Immature natural killer cell (primary cell): Measurements from ENCODE around the gene TAS1R1. TPM values are rescaled to one million over a fixed set of nuclear protein-coding genes. Genes with fewer than 3 reads are reported as not detected.

Source experiments
- DNase-seq, 3 donors: peaks; one replicate each; pipeline ENCODE4 v3.0.0; 2022; ENCODE audit warnings: mixed read lengths in 1 of 3
- H3K27ac Mint-ChIP-seq, 6 donors: one replicate each; pipeline ENCODE4 v1.8.0; 2020; ENCODE audit warnings: mixed read lengths in 6 of 6, mild to moderate bottlenecking in 5 of 6, inconsistent platforms in 4 of 6, moderate library complexity in 3 of 6
- H3K27me3 Mint-ChIP-seq, 3 donors: one replicate each; pipeline ENCODE4 v1.8.0; 2020 to 2021; ENCODE audit warnings: low read depth in 3 of 3, mild to moderate bottlenecking in 3 of 3, mixed read lengths in 3 of 3, moderate library complexity in 3 of 3, inconsistent platforms in 1 of 3
- H3K36me3 Mint-ChIP-seq, 3 donors: one replicate each; pipeline ENCODE4 v1.8.0; 2020; ENCODE audit warnings: mixed read lengths in 3 of 3, inconsistent platforms in 2 of 3, mild to moderate bottlenecking in 2 of 3
- H3K4me1 Mint-ChIP-seq, 2 donors: one replicate each; pipeline ENCODE4 v1.8.0; 2020; ENCODE audit warnings: inconsistent platforms in 2 of 2, mild to moderate bottlenecking in 2 of 2, mixed read lengths in 2 of 2, moderate library complexity in 1 of 2
- H3K4me3 Mint-ChIP-seq, 5 donors: one replicate each; pipeline ENCODE4 v1.8.0; 2020; ENCODE audit warnings: mild to moderate bottlenecking in 5 of 5, mixed read lengths in 5 of 5, inconsistent platforms in 3 of 5, moderate library complexity in 3 of 5
- H3K9me3 Mint-ChIP-seq, 6 donors: one replicate each; pipeline ENCODE4 v1.8.0; 2020; ENCODE audit warnings: mild to moderate bottlenecking in 6 of 6, mixed read lengths in 6 of 6, inconsistent platforms in 4 of 6, moderate library complexity in 3 of 6
- polyA plus RNA-seq, 3 donors: library from polyadenylated mRNA; unstranded; fragments of 300-500 nt; fragmentation: Illumina TruSeq; gene quantifications; one replicate each; pipeline ENCODE4 v1.2.3, GENCODE V29; 2021

The TAS1R1 gene
- polyA plus RNA-seq, 3 donors from 2014 or later = 0.16 TPM; not detected in 2

DNA sequence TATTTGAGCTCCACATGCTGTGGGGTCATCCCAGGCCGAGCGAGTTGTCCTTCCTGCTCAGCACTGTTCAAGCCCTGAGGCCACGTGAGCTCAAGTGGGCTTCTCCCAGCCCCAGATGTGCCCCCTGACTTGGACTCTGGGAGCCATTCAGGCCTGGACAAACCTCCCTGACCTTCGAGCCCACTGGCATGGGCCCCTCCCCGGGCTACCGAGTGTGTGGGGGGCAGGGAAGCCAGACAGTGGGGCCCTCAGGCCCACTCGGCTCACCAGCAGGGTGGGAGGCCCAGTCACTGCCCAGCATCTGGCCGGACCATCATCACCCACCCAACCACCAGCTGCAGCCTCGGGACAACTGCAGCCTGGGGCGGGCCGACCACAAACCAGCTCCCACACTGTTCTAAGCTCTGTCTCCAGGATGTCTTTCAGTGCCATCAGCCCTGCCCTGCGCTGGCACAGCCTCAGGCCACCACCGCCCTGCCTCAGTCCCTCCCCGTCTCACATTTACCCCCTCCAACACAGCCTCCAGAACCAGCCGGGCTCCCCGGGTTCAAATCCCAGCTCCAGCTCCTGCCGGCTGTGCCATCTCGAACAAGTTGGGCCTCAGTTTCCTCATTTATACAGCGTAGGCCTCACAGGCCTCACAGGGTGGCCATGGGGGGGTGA, 42.7 kb upstream of the TAS1R1 start:
- H3K27ac Mint-ChIP-seq = no peak overlapping the region
- no peaks in the 10 kb centered on the region for H3K9me3 Mint-ChIP-seq
- no peak overlapping the region for H3K4me3 Mint-ChIP-seq
- DNase-seq = no peak
- no peaks in the 10 kb centered on the region for H3K36me3 Mint-ChIP-seq
- H3K4me1 Mint-ChIP-seq = no peaks in the 10 kb centered on the region
- H3K27me3 Mint-ChIP-seq = peaks cover 0 to 1% (median 0%) of the 10 kb centered on the region in 3 donors

DNA sequence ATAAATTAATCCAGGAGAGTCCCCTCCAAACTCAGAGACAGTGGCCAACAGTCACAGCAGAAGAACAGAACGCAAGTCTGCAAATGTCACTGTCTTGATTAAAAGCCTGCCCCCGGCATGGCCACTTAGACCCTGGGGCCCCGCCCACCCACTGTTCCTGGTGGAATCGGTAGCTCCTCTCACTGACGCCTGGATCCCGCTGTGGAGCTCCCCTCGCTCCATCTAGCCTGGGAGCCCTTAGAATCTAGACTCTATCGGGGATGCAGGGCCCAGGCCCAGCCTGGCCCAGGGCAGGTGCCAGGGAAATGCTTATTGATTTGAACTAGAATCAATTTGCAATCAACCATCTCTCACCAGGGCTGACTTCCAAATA, 42.2 kb upstream of the TAS1R1 start:
- DNase-seq = no peak
- Mint-ChIP-seq H3K27me3 (peaks cover 0 to 1% (median 0%) of the 10 kb centered on the region in 3 donors), H3K4me3 (no peak overlapping the region), H3K9me3 (no peaks in the 10 kb centered on the region), H3K4me1 (no peaks in the 10 kb centered on the region), H3K27ac (no peak overlapping the region), H3K36me3 (no peaks in the 10 kb centered on the region)

DNA sequence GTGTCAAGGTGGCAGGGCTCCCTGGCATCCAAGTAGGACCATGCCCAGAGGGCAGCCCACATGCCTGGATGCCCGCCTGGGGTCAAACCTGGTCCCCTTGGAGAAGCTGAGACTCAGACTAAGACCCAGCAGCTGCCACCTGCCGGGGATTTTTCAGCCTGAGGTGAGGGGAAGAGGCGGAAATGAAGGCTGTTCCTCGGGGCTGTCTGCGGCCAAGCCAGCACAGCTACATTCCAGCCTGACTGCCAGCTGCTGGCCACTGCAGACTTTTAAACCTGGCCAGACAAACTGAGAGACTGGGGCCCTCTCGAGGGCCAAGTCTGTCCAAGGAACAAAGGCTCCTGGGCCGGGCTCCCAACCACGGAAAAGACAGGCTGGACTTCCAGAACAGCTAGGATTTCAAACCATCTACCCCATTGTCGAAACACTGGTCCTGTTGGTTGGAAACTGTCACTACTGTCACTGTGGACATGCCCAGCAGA, 41.7 kb upstream of the TAS1R1 start:
- Mint-ChIP-seq H3K27ac (no peak overlapping the region), H3K36me3 (no peaks in the 10 kb centered on the region), H3K4me1 (no peaks in the 10 kb centered on the region), H3K9me3 (no peaks in the 10 kb centered on the region), H3K4me3 (no peak overlapping the region), H3K27me3 (peaks cover 0 to 1% (median 0%) of the 10 kb centered on the region in 3 donors)
- no peak for DNase-seq

GRCh38 chr1:6515771-6516170, 39.3 kb upstream of the TAS1R1 start:
- H3K27me3 Mint-ChIP-seq = peaks cover 0 to 1% (median 0%) of the 10 kb centered on the region in 3 donors
- no peak for DNase-seq
- no peak overlapping the region for H3K4me3 Mint-ChIP-seq
- no peaks in the 10 kb centered on the region for H3K36me3 Mint-ChIP-seq
- no peaks in the 10 kb centered on the region for H3K9me3 Mint-ChIP-seq
- H3K27ac Mint-ChIP-seq = no peak overlapping the region
- H3K4me1 Mint-ChIP-seq = no peaks in the 10 kb centered on the region

- no peaks in the 10 kb centered on the region for H3K36me3 Mint-ChIP-seq
- H3K27me3 Mint-ChIP-seq = peaks cover 0 to 1% (median 0%) of the 10 kb centered on the region in 3 donors
- H3K9me3 Mint-ChIP-seq = no peaks in the 10 kb centered on the region
- no peak overlapping the region for H3K27ac Mint-ChIP-seq
- no peaks in the 10 kb centered on the region for H3K4me1 Mint-ChIP-seq
- no peak overlapping the region for H3K4me3 Mint-ChIP-seq
- DNase-seq = no peak
These were observed 37.7 kb upstream of the TAS1R1 start for GRCh38 chr1:6517435-6517851.

DNA sequence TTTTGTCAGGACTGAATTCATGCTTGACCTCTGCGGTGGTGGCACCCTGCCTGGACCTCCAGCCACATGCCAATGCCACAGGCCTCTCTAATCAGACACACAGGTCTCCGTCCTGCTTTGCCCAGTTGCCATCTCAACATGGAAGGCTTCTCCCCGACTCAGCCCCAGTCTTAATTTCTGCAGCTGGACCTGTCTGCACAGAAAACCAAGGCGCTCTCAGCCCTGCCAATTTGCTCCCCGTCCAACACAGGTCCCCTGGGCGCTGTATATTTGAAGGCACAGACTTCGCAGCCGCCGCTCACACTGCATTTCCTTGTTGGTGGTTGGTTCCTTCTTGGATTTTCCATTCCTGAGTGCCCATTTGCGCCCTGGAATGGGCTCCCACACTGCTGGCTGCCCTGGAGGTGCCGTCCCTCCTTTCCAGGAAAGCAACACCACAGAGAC, 35.6 kb upstream of the TAS1R1 start:
- DNase-seq = no peak
- peaks cover 0 to 10% (median 6%) of the 10 kb centered on the region in 3 donors for H3K36me3 Mint-ChIP-seq
- no peaks in the 10 kb centered on the region for H3K9me3 Mint-ChIP-seq
- no peak overlapping the region for H3K27ac Mint-ChIP-seq
- no peaks in the 10 kb centered on the region for H3K4me1 Mint-ChIP-seq
- H3K4me3 Mint-ChIP-seq = no peak overlapping the region
- H3K27me3 Mint-ChIP-seq = peaks cover 0 to 3% (median 1%) of the 10 kb centered on the region in 3 donors

- Mint-ChIP-seq H3K27ac (peak overlapping the region in 1 of 6 donors; percentile 71), H3K4me3 (no peak overlapping the region), H3K9me3 (no peaks in the 10 kb centered on the region), H3K27me3 (peaks cover 0 to 2% (median 1%) of the 10 kb centered on the region in 3 donors), H3K4me1 (no peaks in the 10 kb centered on the region), H3K36me3 (peaks cover 0 to 10% (median 6%) of the 10 kb centered on the region in 3 donors)
- no peak for DNase-seq
These were observed 35.0 kb upstream of the TAS1R1 start for GRCh38 chr1:6519935-6520671.

DNA sequence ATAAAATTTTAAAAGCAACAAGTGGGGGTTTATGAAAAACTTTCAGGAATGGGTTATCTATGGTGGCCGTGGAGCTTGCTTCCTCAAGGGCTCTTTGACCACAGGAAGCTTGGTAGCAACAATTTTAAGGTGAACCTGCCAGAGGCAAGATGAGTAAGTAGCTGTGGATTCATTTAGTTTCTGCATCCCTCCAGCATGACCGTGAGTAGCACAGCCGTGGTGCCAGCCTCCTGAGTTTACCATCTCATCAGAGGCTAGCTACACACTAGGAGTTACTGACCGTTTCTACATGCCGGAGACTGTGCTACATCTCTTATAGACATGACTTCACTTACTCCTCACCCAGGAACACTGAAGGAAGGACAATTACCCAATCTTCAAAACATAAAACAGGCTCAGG, 33.6 kb upstream of the TAS1R1 start:
- H3K36me3 Mint-ChIP-seq = peaks cover 5 to 24% (median 6%) of the 10 kb centered on the region in 3 donors
- H3K9me3 Mint-ChIP-seq = no peaks in the 10 kb centered on the region
- peak overlapping the region in 1 of 6 donors; percentile 49 for H3K27ac Mint-ChIP-seq
- no peak for DNase-seq
- no peak overlapping the region for H3K4me3 Mint-ChIP-seq
- no peaks in the 10 kb centered on the region for H3K4me1 Mint-ChIP-seq
- peaks cover 0 to 2% (median 1%) of the 10 kb centered on the region in 3 donors for H3K27me3 Mint-ChIP-seq

DNA sequence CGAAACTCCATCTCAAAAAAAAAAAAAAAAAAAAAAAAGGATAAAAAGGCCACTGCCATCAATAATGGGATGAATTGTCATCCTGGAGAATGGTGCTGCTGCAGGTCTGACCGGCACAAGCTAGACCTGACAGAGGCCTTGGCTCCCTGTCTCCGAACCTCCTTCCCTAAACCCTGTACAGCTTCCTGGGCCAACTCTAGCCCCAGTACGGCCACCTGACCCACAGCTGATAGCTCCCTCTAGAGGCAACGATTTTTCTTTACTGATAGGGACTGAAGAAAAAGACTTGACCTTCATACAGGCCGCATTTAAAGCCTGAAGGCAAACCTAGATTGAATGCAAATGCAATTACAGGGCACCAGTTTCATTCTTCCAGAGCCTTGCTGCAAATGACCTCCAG, 31.5 kb upstream of the TAS1R1 start:
- Mint-ChIP-seq H3K4me3 (no peak overlapping the region), H3K27ac (peak overlapping the region in 2 of 6 donors; percentile 7 to 15), H3K9me3 (no peaks in the 10 kb centered on the region)

DNA sequence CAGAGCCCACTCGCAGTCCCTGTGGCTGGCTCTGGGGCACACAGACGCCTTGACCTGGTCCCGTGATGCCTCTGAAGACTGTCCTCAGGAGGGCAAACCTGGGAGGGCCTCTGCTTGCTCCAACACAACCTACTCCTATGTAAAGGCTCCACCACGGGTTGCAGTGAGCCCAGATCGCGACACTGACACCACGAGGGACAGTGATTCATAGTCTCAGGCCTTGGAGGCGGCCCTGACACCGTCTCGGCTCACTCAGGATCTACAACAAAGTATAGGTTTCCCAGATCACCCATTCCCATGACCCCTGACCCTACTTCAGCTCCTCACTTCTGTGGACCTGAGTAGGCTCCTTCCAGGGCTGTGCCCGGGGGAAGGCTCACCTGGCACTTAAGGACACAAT, 28.8 kb upstream of the TAS1R1 start:
- H3K27ac Mint-ChIP-seq = no peak overlapping the region
- H3K4me1 Mint-ChIP-seq = no peaks in the 10 kb centered on the region
- H3K36me3 Mint-ChIP-seq = peaks cover 6 to 38% (median 13%) of the 10 kb centered on the region in 3 donors
- no peak for DNase-seq
- no peaks in the 10 kb centered on the region for H3K9me3 Mint-ChIP-seq
- H3K27me3 Mint-ChIP-seq = peaks cover 0 to 3% (median 1%) of the 10 kb centered on the region in 3 donors
- H3K4me3 Mint-ChIP-seq = no peak overlapping the region

More for the DNA sequence above, 31.5 kb upstream of the TAS1R1 start:
- Mint-ChIP-seq H3K27me3 (peaks cover 0 to 3% (median 1%) of the 10 kb centered on the region in 3 donors), H3K36me3 (peaks cover 6 to 36% (median 13%) of the 10 kb centered on the region in 3 donors), H3K4me1 (no peaks in the 10 kb centered on the region)
- no peak for DNase-seq

DNA sequence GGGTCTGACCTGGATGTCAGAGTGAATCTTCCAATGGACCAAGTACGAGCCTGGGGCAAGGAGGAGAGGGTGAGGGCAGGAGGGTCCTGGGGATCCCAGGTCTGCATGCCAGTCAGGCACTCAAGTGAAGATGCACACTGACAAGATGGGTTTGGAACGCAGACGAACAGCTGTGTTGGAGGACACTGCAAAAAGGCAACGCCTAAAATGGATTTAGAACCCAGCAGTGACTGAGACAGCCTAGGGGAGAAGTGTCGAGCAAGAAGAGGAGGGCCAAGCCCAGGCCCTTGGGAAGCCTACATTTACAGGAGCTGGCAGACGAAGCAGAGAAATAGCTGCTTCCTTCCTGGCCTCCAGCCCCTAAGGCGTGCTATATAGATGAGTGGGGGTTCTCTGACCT, 26.6 kb upstream of the TAS1R1 start:
- no peaks in the 10 kb centered on the region for H3K9me3 Mint-ChIP-seq
- H3K27ac Mint-ChIP-seq = no peak overlapping the region

GRCh38 chr1:6530504-6531160, 24.5 kb upstream of the TAS1R1 start:
- peaks cover 12 to 40% (median 12%) of the 10 kb centered on the region in 3 donors for H3K36me3 Mint-ChIP-seq
- no peaks in the 10 kb centered on the region for H3K4me1 Mint-ChIP-seq

More for the DNA sequence above, 26.6 kb upstream of the TAS1R1 start:
- Mint-ChIP-seq H3K4me3 (no peak overlapping the region), H3K27me3 (peaks cover 0 to 3% (median 1%) of the 10 kb centered on the region in 3 donors), H3K36me3 (peaks cover 13 to 55% (median 18%) of the 10 kb centered on the region in 3 donors), H3K4me1 (no peaks in the 10 kb centered on the region)
- DNase-seq = no peak

DNA sequence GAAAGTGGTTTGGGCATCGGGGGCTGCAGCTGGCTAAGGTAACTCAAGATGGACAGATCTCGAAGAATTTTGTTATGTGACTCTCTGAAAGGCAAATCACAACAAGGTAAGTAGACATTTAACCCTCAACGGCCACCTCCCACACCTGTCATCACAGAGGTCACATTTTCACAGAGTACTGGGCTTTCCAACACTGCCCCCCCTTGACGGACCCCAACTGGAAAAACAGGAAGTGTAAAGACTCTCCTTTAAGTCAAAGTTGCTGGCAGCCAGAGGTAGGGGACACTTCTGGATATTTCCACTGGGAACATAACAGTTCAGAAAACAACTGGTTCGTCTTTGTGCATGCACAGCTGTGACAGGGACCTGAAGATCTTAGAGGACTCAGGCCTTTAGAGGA, 23.1 kb upstream of the TAS1R1 start:
- H3K27ac Mint-ChIP-seq = no peak overlapping the region
- no peaks in the 10 kb centered on the region for H3K9me3 Mint-ChIP-seq
- H3K4me1 Mint-ChIP-seq = no peaks in the 10 kb centered on the region
- DNase-seq = no peak
- H3K4me3 Mint-ChIP-seq = no peak overlapping the region
- H3K36me3 Mint-ChIP-seq = peaks cover 8 to 28% (median 12%) of the 10 kb centered on the region in 3 donors
- H3K27me3 Mint-ChIP-seq = peaks cover 0 to 1% (median 0%) of the 10 kb centered on the region in 3 donors

More at GRCh38 chr1:6530504-6531160, 24.5 kb upstream of the TAS1R1 start:
- Mint-ChIP-seq H3K27me3 (peaks cover 0 to 1% (median 0%) of the 10 kb centered on the region in 3 donors), H3K9me3 (no peaks in the 10 kb centered on the region), H3K27ac (no peak overlapping the region), H3K4me3 (no peak overlapping the region)
- DNase-seq = no peak
